ENCODE results near the gene LTBP3.

The LTBP3 gene

DNA sequence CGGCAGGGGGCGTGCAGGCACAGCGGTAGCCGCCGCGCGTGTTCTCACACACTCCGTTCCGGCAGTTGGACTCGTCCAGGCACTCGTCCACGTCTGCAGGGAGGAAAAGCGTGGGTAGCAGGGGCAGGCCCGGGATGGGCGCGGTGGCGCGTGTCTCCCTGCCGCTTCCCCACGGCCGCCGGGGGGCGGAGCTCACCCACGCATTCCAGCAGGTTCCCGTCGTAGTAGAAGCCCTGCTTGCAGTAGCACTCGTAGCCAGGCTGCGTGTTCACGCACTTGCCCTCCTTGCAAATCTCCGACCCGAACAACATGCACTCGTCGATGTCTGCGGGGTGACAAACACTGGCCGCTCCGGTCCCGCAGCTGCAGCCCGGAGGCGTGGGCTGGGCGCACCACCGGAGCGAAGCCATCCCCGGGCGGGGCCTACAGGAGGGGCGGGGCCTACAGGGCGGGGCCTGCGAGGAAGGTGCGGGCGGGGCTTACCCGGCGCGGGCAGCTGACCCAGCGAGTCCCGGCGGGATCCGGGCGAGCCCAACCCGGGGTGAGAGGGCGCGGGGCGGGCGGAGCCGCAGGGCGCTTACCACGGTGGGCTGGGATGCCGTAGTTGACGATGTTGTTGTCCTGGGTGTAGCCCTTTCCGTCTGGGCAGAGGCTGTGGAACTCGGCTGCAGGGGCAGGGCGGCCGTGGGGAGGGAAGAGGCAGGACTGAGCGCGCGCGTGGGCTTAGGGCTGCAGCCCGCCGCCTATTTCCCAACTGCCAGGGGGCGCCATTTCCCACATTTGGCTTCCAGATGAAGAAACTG, 17.7 kb downstream of the LTBP3 start:
- DNase-seq (ENCODE audit: low read depth, low spot score): peak; percentile 88
- in situ Hi-C loops (cut with HindIII; ENCODE audit: low sequenced_read_pairs): no loop called here

DNA sequence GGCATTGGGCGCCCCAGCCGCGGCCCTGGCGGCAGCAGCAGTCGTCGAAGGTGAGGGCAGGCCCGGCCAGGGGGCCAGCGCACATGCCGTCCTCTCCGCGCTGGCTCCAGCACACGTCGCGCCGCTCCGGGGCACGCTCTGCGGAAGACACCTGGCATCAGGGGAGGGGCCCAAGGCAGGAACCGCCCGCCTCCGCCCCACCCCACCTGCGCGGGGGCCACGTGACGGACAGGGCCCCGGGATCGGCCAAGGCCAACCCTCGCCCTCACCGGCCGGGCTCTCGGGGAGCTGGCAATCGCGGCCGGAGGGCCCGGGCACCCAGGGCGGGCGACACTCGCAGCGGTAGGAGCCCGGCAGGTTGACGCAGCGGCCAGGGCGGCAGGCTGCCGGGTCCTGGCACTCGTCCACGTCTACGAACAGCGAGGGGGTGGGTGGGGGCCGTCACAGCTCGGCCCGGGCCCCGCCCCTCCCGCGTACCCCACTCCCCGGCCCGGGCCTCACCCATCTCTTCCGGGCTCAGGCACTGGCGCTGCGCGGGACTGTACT, 18.3 kb downstream of the LTBP3 start:
- no peak for DNase-seq (ENCODE audit: low read depth, low spot score)
- TF ChIP-seq, protein P1, sequence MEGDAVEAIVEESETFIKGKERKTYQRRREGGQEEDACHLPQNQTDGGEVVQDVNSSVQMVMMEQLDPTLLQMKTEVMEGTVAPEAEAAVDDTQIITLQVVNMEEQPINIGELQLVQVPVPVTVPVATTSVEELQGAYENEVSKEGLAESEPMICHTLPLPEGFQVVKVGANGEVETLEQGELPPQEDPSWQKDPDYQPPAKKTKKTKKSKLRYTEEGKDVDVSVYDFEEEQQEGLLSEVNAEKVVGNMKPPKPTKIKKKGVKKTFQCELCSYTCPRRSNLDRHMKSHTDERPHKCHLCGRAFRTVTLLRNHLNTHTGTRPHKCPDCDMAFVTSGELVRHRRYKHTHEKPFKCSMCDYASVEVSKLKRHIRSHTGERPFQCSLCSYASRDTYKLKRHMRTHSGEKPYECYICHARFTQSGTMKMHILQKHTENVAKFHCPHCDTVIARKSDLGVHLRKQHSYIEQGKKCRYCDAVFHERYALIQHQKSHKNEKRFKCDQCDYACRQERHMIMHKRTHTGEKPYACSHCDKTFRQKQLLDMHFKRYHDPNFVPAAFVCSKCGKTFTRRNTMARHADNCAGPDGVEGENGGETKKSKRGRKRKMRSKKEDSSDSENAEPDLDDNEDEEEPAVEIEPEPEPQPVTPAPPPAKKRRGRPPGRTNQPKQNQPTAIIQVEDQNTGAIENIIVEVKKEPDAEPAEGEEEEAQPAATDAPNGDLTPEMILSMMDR (IDR thresholded peaks at IDR 0.05; ENCODE audit: low read depth, low read length): no peak
- H3K4me3 ChIP-seq (ENCODE audit: low read depth, low read length): peak overlapping the region; percentile 28
- in situ Hi-C loops (cut with HindIII; ENCODE audit: low sequenced_read_pairs): no loop called here

More for the DNA sequence above, 17.7 kb downstream of the LTBP3 start:
- TF ChIP-seq, protein P1 (IDR thresholded peaks at IDR 0.05; ENCODE audit: low read depth, low read length): peak; percentile 83
- peak overlapping the region; percentile 28 for H3K4me3 ChIP-seq (ENCODE audit: low read depth, low read length)

DNA sequence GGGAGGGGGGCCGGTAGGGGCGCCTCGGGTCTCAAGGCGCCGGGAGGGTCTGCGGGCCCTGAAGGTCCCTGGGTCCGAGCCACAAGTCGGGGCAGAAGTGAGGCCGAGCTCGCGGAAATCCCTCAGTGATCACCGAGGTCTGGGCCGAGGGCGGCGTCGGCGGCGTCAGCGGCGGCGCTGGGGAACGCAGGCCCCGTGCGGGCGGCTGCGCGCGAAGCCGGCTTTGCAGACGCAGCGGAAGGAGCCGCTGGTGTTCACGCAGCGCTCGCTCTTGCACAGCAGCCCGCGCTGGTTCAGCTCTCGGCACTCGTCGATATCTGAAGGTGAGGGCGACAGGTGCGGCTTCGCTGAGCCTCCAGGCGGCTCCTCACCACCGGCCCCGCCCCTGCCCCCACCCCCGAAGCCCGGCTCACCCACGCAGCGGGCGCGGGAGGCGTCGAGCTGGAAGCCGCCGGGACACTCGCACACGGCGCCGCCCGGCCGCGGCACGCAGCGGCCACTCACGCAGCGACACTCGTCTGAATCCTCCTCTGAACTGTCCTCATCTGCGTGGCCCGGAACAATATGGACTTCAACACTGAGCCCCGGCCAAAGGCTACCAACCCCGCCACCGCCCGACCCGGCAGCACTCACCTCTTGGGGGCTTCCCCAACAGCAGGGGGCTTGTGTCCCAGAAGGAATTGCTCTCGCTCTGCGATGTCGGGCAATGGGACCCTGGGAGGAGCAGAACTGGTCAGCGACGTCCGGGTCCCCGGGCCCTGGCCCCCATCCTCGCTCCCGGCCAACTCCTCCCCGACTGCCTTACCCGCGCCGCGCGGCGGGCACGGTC, 19.0 kb downstream of the LTBP3 start:
- TF ChIP-seq, protein P1 (IDR thresholded peaks at IDR 0.05; ENCODE audit: low read depth, low read length): no peak
- DNase-seq (ENCODE audit: low read depth, low spot score): no peak
- in situ Hi-C loops (cut with HindIII; ENCODE audit: low sequenced_read_pairs): no loop called here
- no peak overlapping the region for H3K4me3 ChIP-seq (ENCODE audit: low read depth, low read length)

DNA sequence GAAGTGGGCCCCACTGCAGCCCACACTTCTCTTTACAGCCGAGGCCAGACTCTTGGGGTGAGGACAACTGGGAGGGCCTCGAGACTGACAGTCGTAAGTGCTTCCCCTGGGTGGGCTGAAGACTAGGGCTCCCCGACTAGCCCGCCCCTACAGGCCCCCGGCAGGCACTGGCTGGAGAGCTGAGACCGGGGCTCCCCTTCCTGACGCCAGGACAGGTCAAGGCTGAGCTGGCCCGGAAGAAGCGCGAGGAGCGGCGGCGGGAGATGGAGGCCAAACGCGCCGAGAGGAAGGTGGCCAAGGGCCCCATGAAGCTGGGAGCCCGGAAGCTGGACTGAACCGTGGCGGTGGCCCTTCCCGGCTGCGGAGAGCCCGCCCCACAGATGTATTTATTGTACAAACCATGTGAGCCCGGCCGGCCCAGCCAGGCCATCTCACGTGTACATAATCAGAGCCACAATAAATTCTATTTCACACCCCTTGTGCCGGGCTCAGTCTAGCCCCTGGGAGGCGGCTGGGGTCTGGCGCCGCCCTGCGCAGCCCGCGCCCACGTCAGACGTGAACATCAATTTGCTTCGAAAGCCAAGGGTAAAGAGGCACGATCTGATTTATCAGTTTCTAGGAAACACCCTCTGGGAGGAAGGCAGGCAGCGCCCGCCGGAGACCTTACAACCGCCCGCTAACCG, 19.8 kb downstream of the LTBP3 start:
- H3K4me3 ChIP-seq (ENCODE audit: low read depth, low read length): no peak overlapping the region
- TF ChIP-seq, protein P1 (IDR thresholded peaks at IDR 0.05; ENCODE audit: low read depth, low read length): no peak
- in situ Hi-C loops (cut with HindIII; ENCODE audit: low sequenced_read_pairs): no loop called here
- DNase-seq (ENCODE audit: low read depth, low spot score): no peak

DNA sequence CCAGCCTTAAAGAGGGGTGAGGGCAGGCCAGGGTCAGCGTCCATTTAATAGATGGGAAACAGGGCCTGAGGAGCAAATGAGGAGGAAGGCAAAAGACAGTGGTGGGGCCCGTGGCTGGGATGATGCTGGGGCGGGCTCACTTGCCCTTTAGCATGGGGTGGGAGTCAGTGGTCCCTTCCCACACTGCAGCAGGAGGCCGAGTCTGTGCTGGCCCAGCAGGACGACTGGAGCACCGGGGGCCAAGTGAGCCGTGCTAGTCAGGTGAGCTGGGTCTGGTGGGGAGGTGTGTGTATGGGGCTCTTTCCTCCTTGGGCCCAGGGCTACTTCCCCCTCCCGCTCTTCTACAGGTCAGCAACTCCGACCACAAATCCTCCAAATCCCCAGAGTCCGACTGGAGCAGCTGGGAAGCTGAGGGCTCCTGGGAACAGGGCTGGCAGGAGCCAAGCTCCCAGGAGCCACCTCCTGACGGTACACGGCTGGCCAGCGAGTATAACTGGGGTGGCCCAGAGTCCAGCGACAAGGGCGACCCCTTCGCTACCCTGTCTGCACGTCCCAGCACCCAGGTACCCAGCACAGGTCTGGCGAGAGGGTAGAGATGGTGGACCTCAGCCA, 20.4 kb downstream of the LTBP3 start:
- TF ChIP-seq, protein P1 (IDR thresholded peaks at IDR 0.05; ENCODE audit: low read depth, low read length): no peak

DNA sequence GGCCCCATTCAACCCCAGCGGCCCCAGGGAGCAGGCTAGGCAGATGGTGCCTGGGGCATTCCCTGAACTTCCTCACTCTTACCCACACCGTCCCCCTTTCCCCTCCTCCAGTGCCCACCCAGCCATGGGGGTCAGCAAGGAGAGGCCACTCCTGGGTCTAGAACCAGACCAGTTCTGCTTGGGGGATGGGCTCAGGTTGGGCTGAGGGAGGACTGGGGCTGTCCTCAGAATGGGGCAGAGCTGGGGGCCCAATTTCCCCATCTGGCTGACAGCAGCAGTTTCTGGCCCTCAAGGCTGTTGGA, 20.9 kb downstream of the LTBP3 start:
- TF ChIP-seq, protein P1 (IDR thresholded peaks at IDR 0.05; ENCODE audit: low read depth, low read length): no peak
- in situ Hi-C loops (cut with HindIII; ENCODE audit: low sequenced_read_pairs): no loop called here
- no peak for DNase-seq (ENCODE audit: low read depth, low spot score)
- no peak overlapping the region for H3K4me3 ChIP-seq (ENCODE audit: low read depth, low read length)

More for the DNA sequence above, 20.4 kb downstream of the LTBP3 start:
- in situ Hi-C loops (cut with HindIII; ENCODE audit: low sequenced_read_pairs): no loop called here
- H3K4me3 ChIP-seq (ENCODE audit: low read depth, low read length): no peak overlapping the region
- DNase-seq (ENCODE audit: low read depth, low spot score): no peak
